ENCODE results near the gene TOX2. TPM values are rescaled to one million over a fixed set of nuclear protein-coding genes. Genes with fewer than 3 reads are reported as not detected.

Gene TOX2
- total RNA-seq, 3 donors from 2014 or later (not counting 1 experiment from before 2014, with no cell fraction given), result 0.93 to 1.8 (median 1.2) TPM

- intact Hi-C loops (cut with micrococcal nuclease), result no loop called here
- H3K4me3 ChIP-seq (ENCODE audit: low read length), result no peak overlapping the region
- no peaks in the 10 kb centered on the region for H3K9me3 ChIP-seq (ENCODE audit: control insufficient read depth, insufficient read depth, low read length)
- no peak overlapping the region for H3K27ac ChIP-seq (ENCODE audit: low read length)
- no peaks in the 10 kb centered on the region for H3K36me3 ChIP-seq (ENCODE audit: control insufficient read depth, insufficient read depth, low read length)
- no peak for TF ChIP-seq CTCF (IDR thresholded peaks at IDR 0.05)
- ATAC-seq (no peak), DNase-seq (no peak)
- 94% methylated on average over 10 of the region's 10 CpGs for WGBS (ENCODE audit: insufficient coverage)
- H3K27me3 ChIP-seq (ENCODE audit: control insufficient read depth, insufficient read depth, low read length), result peaks cover 4% of the 10 kb centered on the region
- peaks cover 48 to 54% of the 10 kb centered on the region in 2 donors for H3K27me3 Mint-ChIP-seq (ENCODE audit: low read depth in 2 of 2)
- no peak overlapping the region for H3K4me3 Mint-ChIP-seq
- no peaks in the 10 kb centered on the region for H3K4me1 ChIP-seq (ENCODE audit: control insufficient read depth, insufficient read depth, low read length)
- peaks cover 0 to 4% of the 10 kb centered on the region in 2 donors for H3K4me1 Mint-ChIP-seq
- H3K9me3 Mint-ChIP-seq, result no peaks in the 10 kb centered on the region
- H3K36me3 Mint-ChIP-seq, result no peaks in the 10 kb centered on the region
- no peak overlapping the region for H3K27ac Mint-ChIP-seq
Measured at GRCh38 chr20:43971267-43971666, 56.6 kb downstream of the TOX2 start.

GRCh38 chr20:43972051-43972450 lies 57.4 kb downstream of the TOX2 start:
- Mint-ChIP-seq H3K4me1 (peaks cover 0 to 4% of the 10 kb centered on the region in 2 donors), H3K36me3 (no peaks in the 10 kb centered on the region), H3K27ac (no peak overlapping the region), H3K9me3 (no peaks in the 10 kb centered on the region), H3K27me3 (ENCODE audit: low read depth in 2 of 2) (peaks cover 53 to 60% of the 10 kb centered on the region in 2 donors), H3K4me3 (no peak overlapping the region)
- DNase-seq, result no peak
- H3K27ac ChIP-seq (ENCODE audit: low read length), result no peak overlapping the region
- TF ChIP-seq CTCF (IDR thresholded peaks at IDR 0.05), result no peak
- intact Hi-C loops (cut with micrococcal nuclease), result no loop called here
- no peak for ATAC-seq
- WGBS (ENCODE audit: insufficient coverage), result 77% methylated on average over 2 of the region's 2 CpGs
- no peaks in the 10 kb centered on the region for H3K36me3 ChIP-seq (ENCODE audit: control insufficient read depth, insufficient read depth, low read length)
- no peak overlapping the region for H3K4me3 ChIP-seq (ENCODE audit: low read length)
- no peaks in the 10 kb centered on the region for H3K9me3 ChIP-seq (ENCODE audit: control insufficient read depth, insufficient read depth, low read length)
- no peaks in the 10 kb centered on the region for H3K4me1 ChIP-seq (ENCODE audit: control insufficient read depth, insufficient read depth, low read length)
- H3K27me3 ChIP-seq (ENCODE audit: control insufficient read depth, insufficient read depth, low read length), result peaks cover 4% of the 10 kb centered on the region

GRCh38 chr20:43972692-43973091 lies 58.0 kb downstream of the TOX2 start:
- Histone ChIP-seq H3K9me3 (ENCODE audit: control insufficient read depth, insufficient read depth, low read length) (no peaks in the 10 kb centered on the region), H3K4me1 (ENCODE audit: control insufficient read depth, insufficient read depth, low read length) (no peaks in the 10 kb centered on the region), H3K36me3 (ENCODE audit: control insufficient read depth, insufficient read depth, low read length) (no peaks in the 10 kb centered on the region), H3K4me3 (ENCODE audit: low read length) (no peak overlapping the region), H3K27ac (ENCODE audit: low read length) (no peak overlapping the region), H3K27me3 (ENCODE audit: control insufficient read depth, insufficient read depth, low read length) (peaks cover 4% of the 10 kb centered on the region)
- intact Hi-C loops (cut with micrococcal nuclease), result no loop called here
- 98% methylated on average over 2 of the region's 2 CpGs for WGBS (ENCODE audit: insufficient coverage)
- H3K27me3 Mint-ChIP-seq (ENCODE audit: low read depth in 2 of 2), result peaks cover 59 to 64% of the 10 kb centered on the region in 2 donors
- H3K9me3 Mint-ChIP-seq, result no peaks in the 10 kb centered on the region
- TF ChIP-seq CTCF (IDR thresholded peaks at IDR 0.05), result no peak
- DNase-seq (no peak), ATAC-seq (no peak)
- no peak overlapping the region for H3K4me3 Mint-ChIP-seq
- H3K36me3 Mint-ChIP-seq, result no peaks in the 10 kb centered on the region
- peaks cover 0 to 4% of the 10 kb centered on the region in 2 donors for H3K4me1 Mint-ChIP-seq
- no peak overlapping the region for H3K27ac Mint-ChIP-seq

- Mint-ChIP-seq H3K4me1 (peaks cover 0 to 4% of the 10 kb centered on the region in 2 donors), H3K4me3 (no peak overlapping the region), H3K36me3 (no peaks in the 10 kb centered on the region), H3K27ac (no peak overlapping the region), H3K9me3 (no peaks in the 10 kb centered on the region), H3K27me3 (ENCODE audit: low read depth in 2 of 2) (peaks cover 63 to 66% of the 10 kb centered on the region in 2 donors)
- no peak for ATAC-seq
- Histone ChIP-seq H3K9me3 (ENCODE audit: control insufficient read depth, insufficient read depth, low read length) (no peaks in the 10 kb centered on the region), H3K4me3 (ENCODE audit: low read length) (no peak overlapping the region), H3K4me1 (ENCODE audit: control insufficient read depth, insufficient read depth, low read length) (no peaks in the 10 kb centered on the region), H3K27ac (ENCODE audit: low read length) (no peak overlapping the region), H3K36me3 (ENCODE audit: control insufficient read depth, insufficient read depth, low read length) (no peaks in the 10 kb centered on the region), H3K27me3 (ENCODE audit: control insufficient read depth, insufficient read depth, low read length) (peaks cover 7% of the 10 kb centered on the region)
- intact Hi-C loops (cut with micrococcal nuclease), result no loop called here
- TF ChIP-seq CTCF (IDR thresholded peaks at IDR 0.05), result no peak
- 93% methylated on average over 6 of the region's 6 CpGs for WGBS (ENCODE audit: insufficient coverage)
- no peak for DNase-seq
Measured at GRCh38 chr20:43973231-43973630, 58.6 kb downstream of the TOX2 start.
